B cell (primary cell): ENCODE results near the gene EFNA5. TPM values are rescaled to one million over a fixed set of nuclear protein-coding genes. Genes with fewer than 3 reads are reported as not detected.
A peak's percentile ranks its signal among the peaks of the same experiment; 100 is the strongest.

Experiments
- ATAC-seq: fragments of 200-7000 bp; cut with Tn5 transposase; one replicate; pipeline ENCODE4 v1.10.0; 2021; ENCODE audit warnings: low read depth, mild to moderate bottlenecking, moderate number of reproducible peaks, moderate library complexity
- CTCF ChIA-PET: fragments of 350-600 bp; sonication (Branson Sonifier 250); formaldehyde crosslinking; loops from one replicate; lab custom pipeline; 2021; ENCODE audit warnings: antibody characterized with exemption, inconsistent platforms; lab: Charles Lee
- POLR2A ChIA-PET: fragments of 350-600 bp; sonication (Branson Sonifier 250); formaldehyde crosslinking; loops from one replicate; lab custom pipeline; 2021; ENCODE audit warnings: antibody characterized with exemption; lab: Charles Lee
- DNase-seq: peaks from one replicate; pipeline ENCODE4 v3.0.0; 2013
- H2AFZ ChIP-seq: 2 replicates; pipeline ENCODE4 v1.6.1; 2012; ENCODE audit warnings: mild to moderate bottlenecking, low read depth, low read length; ENCODE audit not compliant: insufficient read depth, poor library complexity, severe bottlenecking
- H3K27ac ChIP-seq, 2 donors: 1 replicate in 1 of 2; 2 replicates in 1 of 2; pipeline ENCODE4 v1.5.1; 2012 to 2013; ENCODE audit warnings: low read length in 2 of 2, mild to moderate bottlenecking in 2 of 2, moderate library complexity in 1 of 2
- H3K27me3 ChIP-seq, 4 experiments: fragments of 200-600 bp in 1 of 4; sonication (generic) in 1 of 4; replicated peaks in 1 of 4; 1 replicate in 2 of 4; 2 replicates in 2 of 4; pipeline versions ENCODE4 v1.6.1 to v1.7.0; 2013 to 2016; ENCODE audit warnings: low read length in 3 of 4, mild to moderate bottlenecking in 2 of 4, mixed read lengths in 1 of 4, moderate library complexity in 1 of 4; ENCODE audit not compliant: insufficient read depth in 4 of 4, control insufficient read depth in 3 of 4; ENCODE audit errors: control extremely low read depth in 1 of 4
- H3K36me3 ChIP-seq, 2 experiments: replicated peaks in 1 of 2; 1 replicate in 1 of 2; 2 replicates in 1 of 2; pipeline versions ENCODE4 v1.6.1 to v1.7.1; 2013; ENCODE audit warnings: low read length in 1 of 2; ENCODE audit not compliant: insufficient read depth in 2 of 2, control insufficient read depth in 1 of 2; ENCODE audit errors: control extremely low read depth in 1 of 2, extremely low read depth in 1 of 2
- H3K4me1 ChIP-seq, 2 donors: fragments of 200-600 bp in 1 of 2; sonication (generic) in 1 of 2; 1 replicate in 1 of 2; 2 replicates in 1 of 2; pipeline versions ENCODE4 v1.5.1 to v1.6.1; 2013 to 2017; ENCODE audit warnings: low read length in 2 of 2; ENCODE audit not compliant: control insufficient read depth in 2 of 2, insufficient read depth in 2 of 2
- H3K4me2 ChIP-seq: replicated peaks from 2 replicates; pipeline ENCODE3; 2012; ENCODE audit warnings: mild to moderate bottlenecking, low read depth, low read length; ENCODE audit not compliant: poor library complexity, severe bottlenecking
- H3K4me3 ChIP-seq, 5 experiments: fragments of 200-600 bp in 1 of 5; sonication (generic) in 1 of 5; 1 replicate in 3 of 5; 2 replicates in 2 of 5; pipeline versions ENCODE4 v1.5.1 to v1.7.0; 2011 to 2016; ENCODE audit warnings: low read length in 4 of 5, mild to moderate bottlenecking in 4 of 5, low read depth in 2 of 5, control low read depth in 1 of 5, moderate library complexity in 1 of 5; ENCODE audit not compliant: insufficient read depth in 1 of 5; ENCODE audit errors: control extremely low read depth in 1 of 5, extremely low read depth in 1 of 5
- H3K79me2 ChIP-seq: fragments of 200-600 bp; sonication (generic); one replicate; pipeline ENCODE4 v1.6.0; 2016; ENCODE audit warnings: low read length; ENCODE audit not compliant: control insufficient read depth, insufficient read depth
- H3K9ac ChIP-seq: fragments of 200-600 bp; sonication (generic); 2 replicates; pipeline ENCODE4 v1.6.1; 2017; ENCODE audit warnings: mild to moderate bottlenecking, low read length, moderate library complexity
- H3K9me3 ChIP-seq, 3 donors: one replicate each; pipeline versions ENCODE4 v1.6.1 to v1.7.1; 2013; ENCODE audit warnings: low read length in 2 of 3; ENCODE audit not compliant: control insufficient read depth in 2 of 3, insufficient read depth in 1 of 3; ENCODE audit errors: control extremely low read depth in 1 of 3
- H4K20me1 ChIP-seq: 2 replicates; pipeline ENCODE4 v1.6.0; 2012; ENCODE audit warnings: mild to moderate bottlenecking, low read length; ENCODE audit not compliant: insufficient read depth, control insufficient read depth, poor library complexity, severe bottlenecking
- H3K27ac Mint-ChIP-seq: one replicate; pipeline ENCODE4 v1.8.0; 2021; ENCODE audit warnings: mixed read lengths
- H3K27me3 Mint-ChIP-seq: one replicate; pipeline ENCODE4 v1.8.0; 2021; ENCODE audit warnings: mixed read lengths
- H3K4me1 Mint-ChIP-seq: one replicate; pipeline ENCODE4 v1.8.0; 2021; ENCODE audit warnings: mixed read lengths
- H3K4me3 Mint-ChIP-seq: one replicate; pipeline ENCODE4 v1.8.0; 2021; ENCODE audit warnings: mixed read lengths
- H3K9me3 Mint-ChIP-seq: one replicate; pipeline ENCODE4 v1.8.0; 2022; ENCODE audit warnings: mixed read lengths; ENCODE audit not compliant: insufficient read depth
- EZH2 ChIP-seq: IDR thresholded peaks from 2 replicates; pipeline ENCODE4 v1.6.1; 2012; ENCODE audit warnings: borderline replicate concordance, low read depth, mild to moderate bottlenecking, moderate library complexity, low read length; ENCODE audit not compliant: insufficient read depth, poor library complexity, severe bottlenecking
- WGBS: methylation state at CpG from one replicate; pipeline ENCODE4 v1.1.5; 2013; ENCODE audit warnings: missing lambda C conversion rate; ENCODE audit not compliant: insufficient coverage; 5-methylcytosine and 5-hydroxymethylcytosine counted together
- intact Hi-C: fragments of 100-400 bp; cut with micrococcal nuclease; formaldehyde crosslinking; loops from one replicate; pipeline ENCODE4 v1.10.0; 2022
- polyA plus RNA-seq: library from polyadenylated mRNA; depleted of rRNA; stranded (reverse); fragments of >200 nt; gene quantifications from 2 replicates; pipeline ENCODE4 v1.2.3, GENCODE V29; 2012
- total RNA-seq, 2 donors: library from RNA; stranded (reverse); fragments of 120-200 nt in 1 of 2; gene quantifications; 1 replicate in 1 of 2; 2 replicates in 1 of 2; pipeline versions ENCODE4 v1.2.3 to v1.2.4, GENCODE V29; 2013 to 2022
- TF ChIP-seq, protein P1 (sequence below): fragments of 200-600 bp; IDR thresholded peaks from one replicate; pipeline ENCODE4 v1.8.0; 2022; ENCODE audit warnings: antibody characterized with exemption, mild to moderate bottlenecking

EFNA5 gene
- total and polyA plus RNA-seq, 2 donors (not counting 1 experiment from before 2014, with no cell fraction given) = not detected

GRCh38 chr5:107365320-107366109 lies 305.2 kb downstream of the EFNA5 start:
- no peaks in the 10 kb centered on the region for H3K9me3 ChIP-seq
- no peaks in the 10 kb centered on the region for H3K79me2 ChIP-seq
- H3K27ac ChIP-seq = no peak overlapping the region
- H3K4me2 ChIP-seq = peak overlapping the region; percentile 18
- WGBS = 21% methylated on average over 8 of the region's 10 CpGs
- TF ChIP-seq EZH2 = no peak
- TF ChIP-seq, protein P1, sequence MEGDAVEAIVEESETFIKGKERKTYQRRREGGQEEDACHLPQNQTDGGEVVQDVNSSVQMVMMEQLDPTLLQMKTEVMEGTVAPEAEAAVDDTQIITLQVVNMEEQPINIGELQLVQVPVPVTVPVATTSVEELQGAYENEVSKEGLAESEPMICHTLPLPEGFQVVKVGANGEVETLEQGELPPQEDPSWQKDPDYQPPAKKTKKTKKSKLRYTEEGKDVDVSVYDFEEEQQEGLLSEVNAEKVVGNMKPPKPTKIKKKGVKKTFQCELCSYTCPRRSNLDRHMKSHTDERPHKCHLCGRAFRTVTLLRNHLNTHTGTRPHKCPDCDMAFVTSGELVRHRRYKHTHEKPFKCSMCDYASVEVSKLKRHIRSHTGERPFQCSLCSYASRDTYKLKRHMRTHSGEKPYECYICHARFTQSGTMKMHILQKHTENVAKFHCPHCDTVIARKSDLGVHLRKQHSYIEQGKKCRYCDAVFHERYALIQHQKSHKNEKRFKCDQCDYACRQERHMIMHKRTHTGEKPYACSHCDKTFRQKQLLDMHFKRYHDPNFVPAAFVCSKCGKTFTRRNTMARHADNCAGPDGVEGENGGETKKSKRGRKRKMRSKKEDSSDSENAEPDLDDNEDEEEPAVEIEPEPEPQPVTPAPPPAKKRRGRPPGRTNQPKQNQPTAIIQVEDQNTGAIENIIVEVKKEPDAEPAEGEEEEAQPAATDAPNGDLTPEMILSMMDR = no peak
- H3K9me3 Mint-ChIP-seq = no peaks in the 10 kb centered on the region
- POLR2A ChIA-PET = no interaction called here
- ATAC-seq (no peak), DNase-seq (peak; percentile 15)
- intact Hi-C loops = no loop called here
- H3K4me3 ChIP-seq = peak overlapping the region in 1 of 5 experiments; percentile 15
- H3K36me3 ChIP-seq = no peaks in the 10 kb centered on the region
- H4K20me1 ChIP-seq = no peaks in the 10 kb centered on the region
- CTCF ChIA-PET = no interaction called here
- peaks cover 7% of the 10 kb centered on the region for H3K4me1 Mint-ChIP-seq
- H2AFZ ChIP-seq = peak overlapping the region; percentile 10
- no peak overlapping the region for H3K27ac Mint-ChIP-seq
- no peak overlapping the region for H3K9ac ChIP-seq
- peaks cover 11% of the 10 kb centered on the region in 2 donors for H3K4me1 ChIP-seq
- H3K27me3 Mint-ChIP-seq = peaks cover 4% of the 10 kb centered on the region
- H3K27me3 ChIP-seq = no peaks in the 10 kb centered on the region
- H3K4me3 Mint-ChIP-seq = no peak overlapping the region
